GM21619 (cell line): ENCODE measurements around the gene SPAG17.

Experiments
- ATAC-seq: cut with Tn5 transposase; IDR thresholded peaks from one replicate; pipeline ENCODE4 v1.9.1; 2021; ENCODE audit not compliant: unreplicated experiment

Gene SPAG17

DNA sequence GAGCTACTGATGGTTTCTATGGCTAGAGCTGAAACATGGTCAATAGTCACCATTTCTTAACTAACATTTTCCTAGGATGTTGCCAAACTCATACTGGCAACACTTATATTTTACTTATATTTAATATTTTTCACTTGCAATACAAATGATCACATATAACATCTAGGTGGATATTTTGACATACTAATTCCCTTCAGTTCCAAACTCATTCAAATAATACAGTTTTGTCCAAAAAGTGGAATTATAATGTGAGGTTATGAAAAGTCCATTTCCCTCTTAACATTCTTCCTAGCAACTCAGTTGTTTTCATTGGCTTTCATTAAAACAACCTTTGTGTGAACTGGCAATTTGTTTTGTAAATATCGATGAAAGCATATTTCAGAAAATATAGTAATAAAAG lies 16.0 kb downstream of the SPAG17 start:
- ATAC-seq, result no peak

- no peak for ATAC-seq
Observed at GRCh38 chr1:118160806-118161205, 24.2 kb downstream of the SPAG17 start.

DNA sequence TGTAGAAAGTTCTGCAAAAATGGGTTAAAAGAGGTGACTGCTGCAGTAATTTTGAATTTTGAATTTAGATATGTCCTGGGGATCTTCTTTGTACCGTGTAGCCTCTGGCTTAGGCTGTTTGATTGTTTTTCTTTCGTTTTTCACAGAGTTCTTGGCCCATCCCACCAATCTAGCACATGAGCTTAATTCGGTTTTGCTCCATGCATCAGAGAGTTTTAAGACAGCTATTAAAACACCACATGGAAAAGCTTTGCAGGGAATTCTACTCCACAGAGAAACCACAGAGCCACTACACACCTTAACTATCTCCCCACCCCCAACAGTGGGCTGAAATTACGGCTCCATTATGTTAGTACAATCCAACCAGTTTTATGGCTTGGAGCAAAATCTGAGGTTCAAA lies 25.5 kb downstream of the SPAG17 start:
- no peak for ATAC-seq

- ATAC-seq, result no peak
Observed at GRCh38 chr1:118158924-118159323, 26.1 kb downstream of the SPAG17 start.

DNA sequence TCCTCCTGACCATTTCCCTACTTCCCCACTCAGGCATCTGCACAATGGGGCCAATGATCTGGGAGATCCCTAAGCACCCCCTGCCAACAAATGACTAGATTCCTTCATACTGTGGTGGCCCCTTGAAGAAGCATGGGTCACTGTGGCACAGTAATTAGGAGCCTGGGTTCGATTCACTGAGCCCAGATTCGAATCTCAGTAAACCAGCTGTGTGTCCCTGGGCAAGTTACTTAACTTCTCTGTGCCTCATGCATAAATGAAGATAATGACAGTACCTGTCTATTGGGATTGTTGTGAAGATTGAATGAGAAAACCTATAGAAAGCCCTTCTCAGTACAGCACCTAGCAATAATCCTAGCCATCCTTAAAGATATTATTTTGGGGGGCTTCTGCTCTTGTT lies 27.5 kb downstream of the SPAG17 start:
- no peak for ATAC-seq

DNA sequence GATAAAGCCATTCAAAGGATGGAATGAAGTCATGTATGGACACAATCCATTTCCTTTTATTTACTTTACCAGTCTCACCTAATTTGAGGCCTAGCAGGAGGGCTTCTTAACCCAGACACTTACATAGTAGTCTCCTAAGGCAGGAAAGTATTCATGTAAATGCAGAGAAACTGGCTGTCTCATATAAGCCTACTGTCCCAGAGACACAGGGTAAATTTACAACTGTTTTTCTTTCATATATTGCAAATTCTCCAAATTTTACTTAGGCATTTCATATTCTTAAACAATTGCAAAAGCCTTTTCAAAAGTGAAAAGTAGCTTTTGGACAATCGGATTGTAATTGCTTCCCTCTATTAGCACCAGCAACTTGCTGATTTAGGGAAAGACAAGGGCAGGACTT lies 29.9 kb downstream of the SPAG17 start:
- ATAC-seq, result no peak

DNA sequence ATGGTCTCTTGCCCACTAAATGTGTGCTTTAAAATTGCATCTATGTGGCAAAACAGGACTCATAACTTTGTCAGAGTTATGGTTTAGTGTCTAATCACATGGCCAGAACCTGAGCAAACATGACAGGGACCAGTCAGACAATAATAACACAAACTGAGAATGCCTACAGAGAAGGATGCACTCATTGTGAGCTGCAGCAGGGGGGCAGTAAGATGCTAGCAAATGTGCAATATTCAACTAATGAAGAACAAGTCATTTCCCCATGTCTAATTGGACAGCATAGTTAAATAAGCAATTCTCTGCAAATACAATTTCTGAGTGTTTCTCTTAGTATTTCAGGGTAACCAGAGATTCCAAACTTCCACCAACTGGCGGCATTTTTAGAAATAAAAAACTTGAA lies 30.8 kb downstream of the SPAG17 start:
- ATAC-seq, result no peak

- no peak for ATAC-seq
Observed at GRCh38 chr1:118151312-118151937, 33.6 kb downstream of the SPAG17 start.

- ATAC-seq, result no peak
Observed at GRCh38 chr1:118149799-118150198, 35.2 kb downstream of the SPAG17 start.

DNA sequence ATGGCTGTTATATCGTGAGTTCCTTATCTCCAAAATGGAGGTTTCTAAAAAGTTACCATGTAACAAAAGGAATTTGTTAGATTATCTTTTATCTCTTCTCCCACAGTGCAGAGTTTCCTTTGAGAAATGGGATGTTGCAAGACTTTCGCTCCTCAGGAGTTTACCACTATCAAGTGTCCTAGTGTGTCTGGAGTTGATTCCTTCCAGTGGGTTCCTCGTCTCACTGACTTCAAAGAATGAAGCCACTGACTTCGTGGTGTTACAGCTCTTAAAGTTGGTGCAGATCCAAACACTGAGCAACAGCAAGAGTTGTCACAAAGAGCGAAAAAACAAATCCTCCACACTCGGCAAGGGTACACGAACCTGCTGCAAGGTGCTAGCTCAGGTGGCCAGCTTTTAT lies 37.0 kb downstream of the SPAG17 start:
- ATAC-seq, result no peak

DNA sequence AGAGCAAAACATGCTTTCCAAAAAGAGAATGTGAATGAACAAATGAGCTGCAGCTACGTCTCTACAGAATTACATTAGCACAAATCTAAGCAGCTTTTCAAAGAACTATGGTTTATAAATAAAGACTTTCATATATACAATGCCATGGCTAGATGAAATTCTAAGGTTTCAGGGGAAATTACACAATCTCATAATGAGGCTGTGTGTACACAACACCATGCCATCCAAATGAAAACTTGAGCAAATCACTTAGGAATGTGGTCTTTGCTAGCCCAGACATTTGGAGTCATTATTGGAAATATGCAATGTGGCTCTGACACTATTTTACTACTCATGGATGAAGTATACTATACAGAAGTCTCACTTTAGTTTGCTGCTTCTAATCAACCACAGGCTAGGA lies 37.5 kb downstream of the SPAG17 start:
- ATAC-seq, result no peak

- no peak for ATAC-seq
Observed at GRCh38 chr1:118145721-118146120, 39.3 kb downstream of the SPAG17 start.

DNA sequence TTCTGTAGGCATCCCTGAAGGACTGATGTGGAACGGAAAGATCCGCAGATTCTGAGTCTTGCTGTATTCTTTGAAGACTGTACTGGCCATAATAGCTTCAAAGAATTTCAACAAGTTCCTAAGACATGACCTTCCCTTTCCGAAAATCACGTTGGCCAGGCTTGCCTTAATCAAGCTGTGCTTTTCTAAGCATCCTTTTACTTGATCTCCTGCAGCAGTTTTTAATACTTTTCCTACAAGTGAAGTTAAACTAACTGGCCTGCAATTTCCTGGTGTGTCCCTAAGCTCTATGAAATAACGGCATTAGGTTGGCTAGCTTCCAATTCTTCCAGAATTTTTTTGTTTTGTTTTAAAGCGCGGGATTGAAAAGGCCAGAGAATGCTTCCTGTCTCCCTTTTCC lies 40.3 kb downstream of the SPAG17 start:
- ATAC-seq, result no peak

DNA sequence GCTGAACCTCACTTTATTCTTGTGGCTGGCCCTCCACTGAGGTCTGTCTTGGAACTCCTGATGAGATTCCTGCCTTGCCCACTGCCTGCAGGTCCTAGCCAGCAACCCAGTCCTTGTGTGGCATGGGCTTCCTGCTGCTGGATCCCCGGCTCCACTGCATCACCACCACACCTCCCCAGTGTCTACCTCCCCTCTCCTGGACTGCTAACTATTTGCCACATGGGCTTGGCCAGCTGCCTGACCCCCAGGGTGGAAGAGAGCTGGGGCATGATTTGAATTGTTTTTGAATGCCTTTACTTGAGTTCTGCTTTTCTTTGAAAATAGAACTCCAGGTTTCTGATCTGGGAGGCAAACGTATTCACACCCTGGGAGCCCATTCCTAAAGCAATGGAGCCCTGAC lies 41.2 kb downstream of the SPAG17 start:
- no peak for ATAC-seq

- ATAC-seq, result no peak
Observed at GRCh38 chr1:118143121-118143520, 41.9 kb downstream of the SPAG17 start.

GRCh38 chr1:118142546-118142945 lies 42.5 kb downstream of the SPAG17 start:
- ATAC-seq, result no peak

DNA sequence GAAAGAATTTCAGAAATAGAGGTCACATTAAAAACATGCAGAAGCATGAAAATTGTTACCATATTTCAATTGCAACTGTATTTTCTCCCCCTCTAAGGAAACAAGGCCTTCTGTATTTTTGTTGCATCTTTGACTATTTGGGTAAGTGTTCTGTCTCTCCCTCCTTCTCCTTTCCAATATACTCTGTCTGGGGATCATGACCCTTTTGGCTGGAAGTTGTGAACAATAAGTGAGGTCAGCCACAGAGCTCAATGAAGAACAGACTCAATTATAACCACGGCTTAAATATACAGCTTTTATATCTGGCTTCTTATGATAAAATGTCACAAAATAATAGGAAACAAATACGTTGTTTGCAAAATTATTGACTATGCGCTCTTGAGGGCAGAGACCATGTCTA lies 47.1 kb downstream of the SPAG17 start:
- no peak for ATAC-seq

- ATAC-seq, result peak; percentile 100
Observed at GRCh38 chr1:118136187-118136941, 48.7 kb downstream of the SPAG17 start.

DNA sequence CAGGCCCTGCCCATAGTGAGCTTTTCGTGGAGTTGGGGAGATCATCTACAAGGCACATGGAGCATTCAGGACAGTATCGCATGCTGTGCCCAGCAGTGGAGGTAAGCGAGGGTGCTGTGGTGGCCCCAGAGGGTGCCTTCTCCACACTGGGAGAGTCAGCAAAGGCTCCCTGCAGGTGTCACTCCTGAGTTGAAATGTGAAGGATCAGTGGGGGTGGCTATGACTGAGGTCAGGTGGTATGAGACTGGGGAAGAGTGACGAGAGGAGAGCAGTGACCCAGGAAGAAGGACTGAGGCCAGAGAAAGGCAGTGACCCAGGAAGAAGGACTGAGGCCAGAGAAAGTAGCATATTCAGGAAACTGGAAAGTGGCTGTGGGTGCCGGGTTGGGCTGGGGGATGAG lies 53.0 kb downstream of the SPAG17 start:
- no peak for ATAC-seq

DNA sequence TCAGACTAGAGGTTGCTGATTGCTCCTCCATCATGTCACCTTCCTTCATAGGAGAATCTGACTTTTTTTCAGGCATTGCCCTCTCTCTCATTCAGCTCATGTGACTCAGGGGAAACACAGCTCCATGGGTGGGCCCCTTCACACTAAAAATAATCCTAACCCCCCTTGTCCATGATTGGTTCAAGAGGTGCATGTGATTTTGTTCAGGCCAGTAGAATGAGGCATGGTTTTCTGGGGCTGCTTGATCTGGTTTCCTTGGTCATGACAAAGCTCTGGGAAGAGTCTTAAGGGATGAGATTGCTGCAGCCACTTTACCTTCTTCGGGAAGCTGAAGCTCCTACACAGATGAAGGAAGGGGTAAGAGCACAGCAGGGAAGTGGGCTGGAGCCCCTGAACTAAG lies 56.3 kb downstream of the SPAG17 start:
- no peak for ATAC-seq

DNA sequence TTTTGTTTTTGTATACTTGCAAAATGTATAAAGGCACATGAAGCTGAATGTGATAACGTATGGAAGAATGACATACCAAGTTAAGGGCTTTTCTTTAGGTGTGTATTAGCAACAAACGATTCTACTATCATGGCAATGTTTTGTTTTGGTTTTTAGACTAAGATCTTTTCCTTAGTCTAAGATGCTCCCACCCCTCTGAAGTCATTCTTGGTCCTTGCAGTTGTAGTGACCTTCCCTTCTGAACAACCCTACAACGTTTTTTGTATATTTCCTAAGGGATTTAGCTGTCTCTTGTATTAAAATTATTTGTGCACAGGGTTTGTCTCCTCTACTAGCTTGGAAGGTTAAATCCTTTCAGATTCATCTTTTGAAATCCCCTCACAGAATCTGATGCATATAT lies 61.0 kb downstream of the SPAG17 start:
- no peak for ATAC-seq

DNA sequence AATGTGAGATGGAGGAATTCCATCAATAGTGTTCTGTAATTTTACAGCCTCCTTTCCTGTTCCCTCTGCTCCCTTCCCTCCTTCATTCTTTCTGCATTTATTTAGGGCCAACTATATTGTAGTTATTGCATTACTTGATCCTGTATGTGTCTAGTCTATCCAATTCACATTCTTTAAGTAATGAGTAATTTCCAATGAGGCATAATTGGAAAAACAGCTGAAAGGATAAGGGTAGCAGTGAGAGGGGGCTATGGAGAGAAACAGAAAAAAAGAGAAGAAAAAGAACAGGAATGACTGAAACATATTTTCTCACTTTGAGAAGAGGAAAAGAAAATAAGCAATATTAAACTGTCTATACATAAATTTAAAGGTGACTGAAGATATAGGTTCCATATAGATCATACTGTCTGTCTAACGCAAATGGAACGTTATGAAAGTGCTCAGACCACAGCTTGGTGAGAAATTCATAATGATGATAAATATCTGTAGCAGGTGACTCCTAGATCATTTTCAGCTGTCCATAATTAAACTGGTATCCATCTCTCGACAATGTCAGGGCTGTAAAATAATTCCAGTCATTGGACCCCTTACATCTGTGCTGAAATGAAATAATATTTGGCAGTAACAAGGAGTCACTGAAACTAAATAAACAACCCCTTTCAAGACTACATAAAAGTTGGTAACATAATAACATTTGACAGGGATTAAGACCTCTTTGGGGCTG lies 61.8 kb downstream of the SPAG17 start:
- ATAC-seq, result no peak
